SK-N-SH (cell line): ENCODE data around the gene SEM1. TPM values are rescaled to one million over a fixed set of nuclear protein-coding genes. Genes with fewer than 3 reads are reported as not detected.

Source experiments
- CTCF ChIA-PET: fragments of 300-600, 350-600 bp; formaldehyde crosslinking; extraction: SDS; loops from one replicate; lab custom pipeline; 2021; lab: Yijun Ruan, JAX
- POLR2A ChIA-PET: fragments of 350-600 bp; sonication (Branson Sonifier 250); formaldehyde crosslinking; extraction: SDS; loops from one replicate; lab custom pipeline; 2020; ENCODE audit warnings: antibody characterized with exemption, inconsistent platforms; lab: Yijun Ruan, JAX
- DNase-seq: peaks from one replicate; pipeline ENCODE4 v3.0.0; 2012
- H2AFZ ChIP-seq: fragments of 200-600 bp; sonication (generic); 2 replicates; pipeline ENCODE4 v1.8.1; 2016; ENCODE audit warnings: antibody characterized with exemption, mild to moderate bottlenecking, low read depth
- H3F3A ChIP-seq: fragments of 200-600 bp; sonication (generic); replicated peaks from 2 replicates; pipeline ENCODE3; 2016; ENCODE audit warnings: antibody characterized with exemption, mild to moderate bottlenecking; ENCODE audit not compliant: insufficient read depth
- H3K27ac ChIP-seq, 2 experiments: fragments of 200-500 bp in 1 of 2; fragments of 200-600 bp in 1 of 2; sonication (Bioruptor generic) in 1 of 2; sonication (generic), shearing (Covaris generic) in 1 of 2; 2 replicates each; pipeline versions ENCODE4 v1.5.1 to v1.6.1; 2014 to 2016; ENCODE audit warnings: low read depth in 2 of 2, inconsistent platforms in 1 of 2, low read length in 1 of 2, mild to moderate bottlenecking in 1 of 2, mixed read lengths in 1 of 2
- H3K27me3 ChIP-seq: fragments of 200-600 bp; sonication (generic), shearing (Covaris generic); 2 replicates; pipeline ENCODE4 v1.6.1; 2016; ENCODE audit warnings: mixed run types; ENCODE audit not compliant: insufficient read depth
- H3K36me3 ChIP-seq, 2 experiments: fragments of 200-500 bp in 1 of 2; fragments of 200-600 bp in 1 of 2; sonication (Bioruptor generic) in 1 of 2; sonication (generic) in 1 of 2; replicated peaks in 1 of 2; 2 replicates each; pipeline versions ENCODE3 to v1.5.1; 2014 to 2016; ENCODE audit warnings: low read length in 1 of 2, mild to moderate bottlenecking in 1 of 2; ENCODE audit not compliant: insufficient read depth in 2 of 2, control insufficient read depth in 1 of 2
- H3K4me1 ChIP-seq, 2 experiments: fragments of 200-500 bp in 1 of 2; fragments of 200-600 bp in 1 of 2; sonication (Bioruptor generic) in 1 of 2; sonication (generic), shearing (Covaris generic) in 1 of 2; 2 replicates each; pipeline versions ENCODE4 v1.5.1 to v1.6.1; 2014 to 2016; ENCODE audit warnings: low read depth in 1 of 2, low read length in 1 of 2, mixed run types in 1 of 2; ENCODE audit not compliant: insufficient read depth in 2 of 2, control insufficient read depth in 1 of 2
- H3K4me2 ChIP-seq: fragments of 200-600 bp; sonication (generic), shearing (Covaris generic); 2 replicates; pipeline ENCODE4 v1.6.1; 2017; ENCODE audit warnings: mixed run types
- H3K4me3 ChIP-seq, 2 experiments: fragments of 200-500 bp in 1 of 2; fragments of 200-600 bp in 1 of 2; sonication (Bioruptor generic) in 1 of 2; sonication (generic), shearing (Covaris generic) in 1 of 2; 2 replicates each; pipeline versions ENCODE4 v1.5.1 to v1.8.1; 2014 to 2016; ENCODE audit warnings: low read depth in 2 of 2, inconsistent platforms in 1 of 2, low read length in 1 of 2, mild to moderate bottlenecking in 1 of 2, mixed read lengths in 1 of 2, moderate library complexity in 1 of 2
- H3K79me2 ChIP-seq: fragments of 200-600 bp; sonication (generic); 2 replicates; pipeline ENCODE4 v1.8.1; 2017; ENCODE audit warnings: mild to moderate bottlenecking; ENCODE audit not compliant: insufficient read depth
- H3K9ac ChIP-seq: fragments of 200-600 bp; sonication (generic); 2 replicates; pipeline ENCODE4 v1.6.1; 2017; ENCODE audit warnings: mixed run types
- H3K9me2 ChIP-seq: fragments of 200-600 bp; sonication (generic); 2 replicates; pipeline ENCODE4 v1.6.1; 2017; ENCODE audit warnings: mixed run types
- H3K9me3 ChIP-seq: fragments of 200-600 bp; sonication (generic); 2 replicates; pipeline ENCODE4 v1.6.1; 2017; ENCODE audit warnings: mixed run types, mild to moderate bottlenecking, moderate library complexity
- H4K20me1 ChIP-seq: fragments of 200-600 bp; sonication (generic); 2 replicates; pipeline ENCODE4 v1.6.1; 2017; ENCODE audit warnings: mild to moderate bottlenecking, mixed run types; ENCODE audit not compliant: insufficient read depth
- CTCF ChIP-seq: fragments of 200-600 bp; sonication (generic); IDR thresholded peaks from 2 replicates; pipeline ENCODE4 v1.6.1; 2017; ENCODE audit warnings: antibody characterized with exemption, mild to moderate bottlenecking, moderate library complexity
- ELF1 ChIP-seq: IDR thresholded peaks from 2 replicates; pipeline ENCODE4 v1.4.0; 2012
- EZH2phosphoT487 ChIP-seq: fragments of 200-600 bp; sonication (generic); IDR thresholded peaks from 2 replicates; pipeline ENCODE4 v1.6.1; 2017; ENCODE audit warnings: low read depth, mixed run types, mild to moderate bottlenecking, antibody characterized with exemption, moderate library complexity, borderline replicate concordance
- FOSL2 ChIP-seq: IDR thresholded peaks from 2 replicates; pipeline ENCODE4 v1.4.0; 2012; ENCODE audit warnings: low read depth, mild to moderate bottlenecking, moderate library complexity, borderline replicate concordance
- FOXM1 ChIP-seq: IDR thresholded peaks from 2 replicates; pipeline ENCODE4 v1.4.0; 2012; ENCODE audit warnings: low read depth, mild to moderate bottlenecking
- GABPA ChIP-seq: IDR thresholded peaks from 2 replicates; pipeline ENCODE4 v1.4.0; 2012; ENCODE audit warnings: low read depth, mild to moderate bottlenecking
- GATA2 ChIP-seq: sonication (generic); formaldehyde crosslinking; IDR thresholded peaks from 2 replicates; pipeline ENCODE4 v1.5.0; 2020; ENCODE audit warnings: mild to moderate bottlenecking, missing genetic modification reagents
- MAX ChIP-seq: IDR thresholded peaks from 2 replicates; pipeline ENCODE4 v1.4.0; 2012; ENCODE audit warnings: low read depth
- MEF2A ChIP-seq: IDR thresholded peaks from 2 replicates; pipeline ENCODE4 v1.4.0; 2012; ENCODE audit warnings: low read depth, borderline replicate concordance
- NFIC ChIP-seq: IDR thresholded peaks from 2 replicates; pipeline ENCODE4 v1.4.0; 2012; ENCODE audit warnings: borderline replicate concordance
- NRF1 ChIP-seq: IDR thresholded peaks from 2 replicates; pipeline ENCODE4 v1.6.1; 2012; ENCODE audit warnings: low read depth, mild to moderate bottlenecking, low read length
- RAD21 ChIP-seq: IDR thresholded peaks from 2 replicates; pipeline ENCODE4 v1.6.1; 2012; ENCODE audit warnings: mild to moderate bottlenecking, low read length
- RFX5 ChIP-seq: IDR thresholded peaks from 2 replicates; pipeline ENCODE4 v1.6.1; 2012; ENCODE audit warnings: mild to moderate bottlenecking, improper control_type of control experiment, low read length
- SMC3 ChIP-seq: IDR thresholded peaks from 2 replicates; pipeline ENCODE4 v1.6.1; 2012; ENCODE audit warnings: low read depth, low read length, improper control_type of control experiment
- TAF1 ChIP-seq: IDR thresholded peaks from 2 replicates; pipeline ENCODE4 v1.6.1; 2012; ENCODE audit warnings: low read depth, mild to moderate bottlenecking, low read length, moderate library complexity, borderline replicate concordance
- TEAD4 ChIP-seq: IDR thresholded peaks from 2 replicates; pipeline ENCODE4 v1.4.0; 2012; ENCODE audit warnings: mild to moderate bottlenecking, borderline replicate concordance; ENCODE audit not compliant: insufficient read depth
- YY1 ChIP-seq: IDR thresholded peaks from 2 replicates; pipeline ENCODE4 v1.4.0; 2012; ENCODE audit warnings: low read depth, mild to moderate bottlenecking
- WGBS: methylation state at CpG from one replicate; pipeline ENCODE4 v1.1.6; 2017; ENCODE audit warnings: low lambda C conversion rate; 5-methylcytosine and 5-hydroxymethylcytosine counted together
- polyA plus RNA-seq, 3 experiments: library from polyadenylated mRNA; depleted of rRNA; stranded (reverse); fragments of >200 nt; gene quantifications; 2 replicates each; pipeline ENCODE4 v1.2.3, GENCODE V29; 2012
- TF ChIP-seq, protein P1 (sequence below): IDR thresholded peaks from 2 replicates; pipeline ENCODE4 v1.6.1; 2012; ENCODE audit warnings: mild to moderate bottlenecking, low read depth, low read length, moderate library complexity
- TF ChIP-seq, protein P2 (sequence below): fragments of 150-350 bp; IDR thresholded peaks from 2 replicates; pipeline ENCODE4 v1.6.1; 2016; ENCODE audit warnings: mild to moderate bottlenecking, low read depth, low read length

The SEM1 gene
- polyA plus RNA-seq, 1 of the 3 experiments (the other 2 are of a cell fraction): 56.3 TPM

GRCh38 chr7:96649981-96650380 lies 59.7 kb downstream of the SEM1 start:
- Histone ChIP-seq H3K9me2 (no peaks in the 10 kb centered on the region), H3K4me2 (no peak overlapping the region), H3F3A (no peaks in the 10 kb centered on the region), H3K4me3 (no peak overlapping the region), H3K36me3 (no peaks in the 10 kb centered on the region), H3K9me3 (no peaks in the 10 kb centered on the region), H3K79me2 (no peaks in the 10 kb centered on the region), H3K27ac (no peak overlapping the region; a peak in 1 of 4 replicates), H3K4me1 (no peaks in the 10 kb centered on the region), H3K9ac (no peak overlapping the region), H4K20me1 (no peaks in the 10 kb centered on the region), H3K27me3 (no peaks in the 10 kb centered on the region), H2AFZ (no peak overlapping the region)
- CTCF ChIA-PET: interaction anchor here (1.0 to 1.2 kb wide), 2 partner anchors 8 to 56 kb away, joined by 3 to 4 read pairs; no protein-coding TSS in a partner anchor
- 58% methylated on average over 1 of the region's 1 CpG for WGBS
- POLR2A ChIA-PET: no interaction called here
- no peak for DNase-seq
- TF ChIP-seq YY1 (no peak), TAF1 (no peak), GABPA (no peak), ELF1 (no peak), GATA2 (CRISPR knock-in tag) (no peak), FOXM1 (no peak), RFX5 (no peak), RAD21 (no peak), EZH2phosphoT487 (no peak), CTCF (no peak), MEF2A (no peak)
- TF ChIP-seq, protein P1, sequence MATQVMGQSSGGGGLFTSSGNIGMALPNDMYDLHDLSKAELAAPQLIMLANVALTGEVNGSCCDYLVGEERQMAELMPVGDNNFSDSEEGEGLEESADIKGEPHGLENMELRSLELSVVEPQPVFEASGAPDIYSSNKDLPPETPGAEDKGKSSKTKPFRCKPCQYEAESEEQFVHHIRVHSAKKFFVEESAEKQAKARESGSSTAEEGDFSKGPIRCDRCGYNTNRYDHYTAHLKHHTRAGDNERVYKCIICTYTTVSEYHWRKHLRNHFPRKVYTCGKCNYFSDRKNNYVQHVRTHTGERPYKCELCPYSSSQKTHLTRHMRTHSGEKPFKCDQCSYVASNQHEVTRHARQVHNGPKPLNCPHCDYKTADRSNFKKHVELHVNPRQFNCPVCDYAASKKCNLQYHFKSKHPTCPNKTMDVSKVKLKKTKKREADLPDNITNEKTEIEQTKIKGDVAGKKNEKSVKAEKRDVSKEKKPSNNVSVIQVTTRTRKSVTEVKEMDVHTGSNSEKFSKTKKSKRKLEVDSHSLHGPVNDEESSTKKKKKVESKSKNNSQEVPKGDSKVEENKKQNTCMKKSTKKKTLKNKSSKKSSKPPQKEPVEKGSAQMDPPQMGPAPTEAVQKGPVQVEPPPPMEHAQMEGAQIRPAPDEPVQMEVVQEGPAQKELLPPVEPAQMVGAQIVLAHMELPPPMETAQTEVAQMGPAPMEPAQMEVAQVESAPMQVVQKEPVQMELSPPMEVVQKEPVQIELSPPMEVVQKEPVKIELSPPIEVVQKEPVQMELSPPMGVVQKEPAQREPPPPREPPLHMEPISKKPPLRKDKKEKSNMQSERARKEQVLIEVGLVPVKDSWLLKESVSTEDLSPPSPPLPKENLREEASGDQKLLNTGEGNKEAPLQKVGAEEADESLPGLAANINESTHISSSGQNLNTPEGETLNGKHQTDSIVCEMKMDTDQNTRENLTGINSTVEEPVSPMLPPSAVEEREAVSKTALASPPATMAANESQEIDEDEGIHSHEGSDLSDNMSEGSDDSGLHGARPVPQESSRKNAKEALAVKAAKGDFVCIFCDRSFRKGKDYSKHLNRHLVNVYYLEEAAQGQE: no peak

- no peaks in the 10 kb centered on the region for H3K36me3 ChIP-seq
- H3K4me3 ChIP-seq: no peak overlapping the region
- H3K27me3 ChIP-seq: no peaks in the 10 kb centered on the region
- no peak overlapping the region for H3K4me2 ChIP-seq
- no peaks in the 10 kb centered on the region for H3K9me3 ChIP-seq
- H3K79me2 ChIP-seq: no peaks in the 10 kb centered on the region
- DNase-seq: no peak
- no peak overlapping the region for H2AFZ ChIP-seq
- H3K9ac ChIP-seq: no peak overlapping the region
- POLR2A ChIA-PET: no interaction called here
- H3K9me2 ChIP-seq: no peaks in the 10 kb centered on the region
- no peaks in the 10 kb centered on the region for H4K20me1 ChIP-seq
- CTCF ChIA-PET: no interaction called here
- no peak overlapping the region for H3K27ac ChIP-seq
- 74% methylated on average over 8 of the region's 8 CpGs for WGBS
- H3F3A ChIP-seq: no peaks in the 10 kb centered on the region
- no peaks in the 10 kb centered on the region for H3K4me1 ChIP-seq
- no peak for TF ChIP-seq SMC3
- TF ChIP-seq, protein P1: no peak
- TF ChIP-seq MAX: no peak
- TF ChIP-seq TEAD4: no peak
- TF ChIP-seq, protein P2, sequence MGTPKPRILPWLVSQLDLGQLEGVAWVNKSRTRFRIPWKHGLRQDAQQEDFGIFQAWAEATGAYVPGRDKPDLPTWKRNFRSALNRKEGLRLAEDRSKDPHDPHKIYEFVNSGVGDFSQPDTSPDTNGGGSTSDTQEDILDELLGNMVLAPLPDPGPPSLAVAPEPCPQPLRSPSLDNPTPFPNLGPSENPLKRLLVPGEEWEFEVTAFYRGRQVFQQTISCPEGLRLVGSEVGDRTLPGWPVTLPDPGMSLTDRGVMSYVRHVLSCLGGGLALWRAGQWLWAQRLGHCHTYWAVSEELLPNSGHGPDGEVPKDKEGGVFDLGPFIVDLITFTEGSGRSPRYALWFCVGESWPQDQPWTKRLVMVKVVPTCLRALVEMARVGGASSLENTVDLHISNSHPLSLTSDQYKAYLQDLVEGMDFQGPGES: no peak
- TF ChIP-seq FOSL2: no peak
- TF ChIP-seq NRF1: no peak
- no peak for TF ChIP-seq NFIC
Measured at GRCh38 chr7:96648784-96649183, 60.9 kb downstream of the SEM1 start.
